Activated CD4-positive, alpha-beta T cell treated with anti-CD3 and anti-CD28 coated beads for 24 hours (primary cell): ENCODE results near the gene RETREG3.

Source experiments
- DNase-seq, 2 donors: peaks; one replicate each; pipeline ENCODE4 v3.0.0-alpha.2; 2020; ENCODE audit warnings: low read depth in 2 of 2

The RETREG3 gene

GRCh38 chr17:42531455-42532354 is 77.5 kb downstream of the RETREG3 start:
- DNase-seq: no peak

DNA sequence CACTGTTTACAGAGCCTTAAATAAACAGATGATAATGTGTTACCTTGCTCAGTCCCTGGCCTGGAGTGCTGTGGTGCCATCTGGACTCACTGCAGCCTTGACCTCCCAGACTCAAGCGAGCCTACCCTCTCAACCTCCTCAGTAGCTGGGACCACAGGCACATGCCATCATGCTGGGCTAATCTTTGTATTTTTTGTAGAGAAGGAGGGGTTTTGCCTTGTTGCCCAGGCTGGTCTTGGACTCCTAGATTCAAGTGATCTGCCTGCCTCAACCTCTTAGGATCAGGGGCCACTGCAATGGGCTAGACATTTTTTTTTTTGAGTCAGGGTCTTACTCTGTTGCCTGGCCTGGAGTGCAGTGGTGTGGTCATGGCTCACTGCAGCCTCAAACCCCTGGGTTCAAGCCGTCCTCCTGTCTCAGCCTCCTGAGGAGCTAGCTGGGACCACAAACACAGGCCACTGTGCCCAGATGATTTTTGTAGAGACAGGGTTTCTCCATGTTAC is 78.2 kb downstream of the RETREG3 start:
- no peak for DNase-seq
